ENCODE data around the gene MGAT4B.

Gene MGAT4B

DNA sequence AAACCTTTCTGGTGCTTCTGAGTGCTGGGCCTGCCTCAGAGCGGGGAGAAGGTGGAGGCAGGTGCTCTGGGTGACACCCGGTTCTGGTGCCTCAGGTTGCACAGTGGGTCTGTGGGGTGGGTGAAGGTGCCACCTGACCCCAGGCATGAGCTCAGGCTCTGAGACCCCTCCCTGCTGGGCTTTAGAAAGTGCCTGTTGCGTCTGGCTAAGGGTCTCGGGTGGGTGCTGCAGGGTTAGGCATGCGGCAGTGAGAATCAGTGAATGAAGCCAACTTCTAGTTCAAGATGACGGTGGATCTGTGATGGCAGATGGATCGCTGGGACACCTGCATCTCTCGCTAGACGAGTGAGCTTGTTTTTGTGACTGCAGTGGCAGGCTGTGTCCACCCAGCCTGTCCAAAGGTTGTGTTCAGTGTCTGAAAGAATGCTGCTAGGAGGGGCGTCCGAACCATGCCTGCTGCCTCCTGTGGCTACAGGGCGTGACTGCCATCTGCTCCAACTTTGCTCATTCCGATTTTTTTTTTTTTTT, 19.1 kb upstream of the MGAT4B start:
- DNase-seq, result no peak

DNA sequence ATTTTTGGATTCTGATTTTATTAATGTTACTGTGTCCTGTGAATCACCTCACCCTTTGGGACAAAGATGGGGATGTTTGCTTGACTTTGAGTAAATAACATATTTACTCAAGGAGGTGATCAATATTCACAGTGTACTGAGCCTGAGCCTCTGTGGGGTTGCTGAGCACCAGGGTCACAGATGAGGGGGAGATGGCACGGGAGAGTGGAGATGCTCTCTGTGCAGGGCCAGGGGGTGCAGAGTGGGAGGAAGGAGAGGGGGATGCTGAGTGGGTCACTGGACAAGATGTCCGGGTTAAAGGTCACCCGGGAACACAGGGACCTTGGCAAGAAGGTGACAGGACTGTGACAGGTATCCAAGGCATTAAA, 18.1 kb upstream of the MGAT4B start:
- no peak for DNase-seq

DNA sequence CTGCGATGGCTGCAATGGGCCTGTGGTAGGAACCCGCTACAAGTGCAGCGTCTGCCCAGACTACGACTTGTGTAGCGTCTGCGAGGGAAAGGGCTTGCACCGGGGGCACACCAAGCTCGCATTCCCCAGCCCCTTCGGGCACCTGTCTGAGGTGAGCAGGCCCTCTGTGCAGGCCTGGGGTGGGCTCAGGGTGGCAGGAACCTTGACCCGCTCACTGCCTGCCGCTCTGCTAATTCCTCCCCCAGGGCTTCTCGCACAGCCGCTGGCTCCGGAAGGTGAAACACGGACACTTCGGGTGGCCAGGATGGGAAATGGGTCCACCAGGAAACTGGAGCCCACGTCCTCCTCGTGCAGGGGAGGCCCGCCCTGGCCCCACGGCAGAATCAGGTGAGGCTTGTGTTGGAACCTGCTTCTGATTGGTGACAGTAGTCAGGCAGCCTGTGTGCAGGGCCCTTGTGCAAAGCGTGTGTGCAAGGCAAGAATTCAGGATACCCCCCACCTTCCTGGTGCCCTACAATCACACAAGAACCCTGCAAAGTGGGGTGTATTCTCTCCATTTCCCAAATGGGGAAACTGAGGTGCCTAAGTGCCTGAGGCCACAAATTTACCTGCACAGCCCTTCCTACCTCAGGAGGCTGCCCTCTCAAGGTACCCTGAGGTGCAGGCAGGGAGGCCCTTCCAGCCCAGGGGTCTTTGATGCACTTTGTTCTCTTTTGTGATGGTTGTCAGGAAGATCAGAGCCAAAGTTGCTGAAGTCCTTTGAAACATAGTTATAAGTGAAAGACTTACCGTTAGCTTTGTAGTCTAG, 17.5 kb upstream of the MGAT4B start:
- no peak for DNase-seq

DNA sequence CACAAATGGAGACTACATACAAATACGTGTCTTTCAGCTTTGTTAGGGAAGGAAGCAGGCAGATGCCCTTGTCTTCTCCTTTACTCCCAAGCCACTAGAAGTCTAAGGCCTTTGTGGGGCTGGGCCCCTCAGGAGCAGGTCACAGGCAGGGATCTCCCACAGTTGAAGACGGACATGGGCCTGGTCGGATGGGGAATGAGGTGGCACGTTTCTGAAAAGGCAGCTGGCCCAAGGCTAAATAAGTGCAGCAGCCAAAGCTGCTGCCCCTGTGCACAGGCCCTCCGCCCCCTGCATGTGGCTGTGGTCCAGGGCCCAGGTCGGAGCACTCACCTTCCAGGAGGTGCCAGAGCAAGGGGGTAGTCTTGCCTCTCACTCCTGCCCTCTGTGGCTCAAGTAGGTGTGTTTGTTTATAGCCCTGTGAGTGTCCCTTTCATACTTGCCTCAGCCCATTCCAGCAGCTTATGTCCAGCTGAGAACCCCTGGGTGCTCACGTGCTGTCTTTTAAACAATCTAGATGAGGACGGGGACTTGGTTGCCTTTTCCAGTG, 15.9 kb upstream of the MGAT4B start:
- no peak for DNase-seq

DNA sequence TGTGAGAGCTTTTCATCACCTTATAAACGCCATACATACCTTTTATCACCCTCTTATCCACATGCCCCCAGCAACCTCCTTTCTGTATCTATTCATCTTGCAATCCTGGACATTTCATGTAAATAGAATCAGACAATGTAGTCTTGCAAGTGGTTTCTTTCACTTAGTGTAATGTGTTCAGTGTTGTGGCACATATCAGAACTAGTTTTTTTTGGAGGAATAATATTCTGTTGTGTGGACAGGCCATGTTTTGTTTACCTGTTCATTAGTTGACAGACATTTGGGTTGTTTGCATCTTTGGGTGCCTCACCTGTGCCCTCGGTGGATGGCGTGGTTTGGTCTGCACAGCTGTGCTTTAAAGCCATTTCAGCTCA, 15.4 kb upstream of the MGAT4B start:
- DNase-seq, result no peak

DNA sequence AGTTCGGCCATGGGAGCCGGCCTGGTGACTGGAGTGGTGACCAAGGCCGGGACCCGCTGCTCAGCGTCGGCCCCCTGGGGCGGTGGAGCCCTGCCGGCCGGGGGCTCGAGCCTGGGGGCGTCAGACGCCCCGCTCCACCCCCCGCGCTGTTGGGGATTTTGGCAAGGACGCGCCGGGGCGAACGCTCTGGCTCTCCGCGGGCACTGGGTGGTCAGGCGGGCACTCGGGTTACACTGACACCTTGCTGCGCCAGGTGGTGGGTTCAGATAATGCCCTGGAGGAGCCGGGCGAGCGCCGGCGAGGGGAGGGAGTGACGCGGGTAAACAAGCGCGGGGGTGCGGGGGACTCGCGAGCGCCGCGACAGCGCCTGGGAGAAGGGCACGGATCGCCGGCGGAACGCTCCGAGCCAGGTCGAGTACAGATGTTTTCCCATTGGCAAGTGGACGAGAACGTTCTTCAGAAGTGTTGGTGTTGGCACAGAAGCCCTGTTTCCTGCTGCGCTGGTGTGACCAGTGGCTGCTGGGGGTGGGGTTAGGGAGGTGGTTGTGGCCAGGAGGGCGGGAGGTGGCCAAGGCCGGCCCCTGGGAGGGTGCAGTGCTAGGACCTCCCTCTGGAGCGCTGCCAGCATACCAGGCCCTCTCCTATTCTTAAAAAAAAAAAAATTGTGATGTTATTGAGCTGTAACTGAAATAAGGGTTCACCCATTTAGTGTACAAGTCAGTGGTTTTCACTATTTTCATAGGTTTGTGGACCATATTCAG, 14.8 kb upstream of the MGAT4B start:
- DNase-seq, result peak; percentile 79 to 83

DNA sequence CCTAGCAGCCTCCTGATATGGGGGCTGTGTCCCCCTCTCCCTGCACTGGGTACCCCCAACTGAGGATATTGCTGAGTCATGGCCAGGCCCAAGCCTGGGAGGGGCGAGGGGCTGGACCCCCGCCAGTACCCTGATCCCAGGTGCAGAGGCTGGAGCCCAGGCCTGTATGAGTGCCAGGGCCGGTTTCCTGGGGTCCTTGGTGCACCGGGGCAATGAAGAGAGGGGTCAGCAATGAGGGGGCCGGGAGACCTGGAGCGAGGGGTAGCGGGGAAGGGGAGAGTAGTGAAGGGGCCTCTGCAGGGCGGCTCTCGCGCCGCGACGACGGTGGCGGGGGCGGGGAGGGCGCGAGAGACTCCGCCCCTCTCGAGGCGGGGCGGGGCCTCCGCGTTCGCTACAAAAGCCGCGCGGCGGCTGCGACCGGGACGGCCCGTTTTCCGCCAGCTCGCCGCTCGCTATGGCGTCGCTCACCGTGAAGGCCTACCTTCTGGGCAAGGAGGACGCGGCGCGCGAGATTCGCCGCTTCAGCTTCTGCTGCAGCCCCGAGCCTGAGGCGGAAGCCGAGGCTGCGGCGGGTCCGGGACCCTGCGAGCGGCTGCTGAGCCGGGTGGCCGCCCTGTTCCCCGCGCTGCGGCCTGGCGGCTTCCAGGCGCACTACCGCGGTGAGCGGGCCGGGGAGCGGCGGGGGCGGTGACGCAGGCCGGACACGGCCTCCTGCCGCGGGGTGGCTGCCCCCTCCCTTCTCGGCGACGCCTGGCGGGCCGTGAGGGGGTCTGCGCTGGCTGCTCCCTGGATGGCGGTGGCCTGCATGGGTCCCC, 14.0 kb upstream of the MGAT4B start, which contains the start of gene SQSTM1:
Gene SQSTM1, plus strand, starts transcription at position 423 of the 815 bp plus-strand sequence. Its CDS starts 32 bp downstream, at position 455.
- DNase-seq, result peak; percentile 34 to 42

DNA sequence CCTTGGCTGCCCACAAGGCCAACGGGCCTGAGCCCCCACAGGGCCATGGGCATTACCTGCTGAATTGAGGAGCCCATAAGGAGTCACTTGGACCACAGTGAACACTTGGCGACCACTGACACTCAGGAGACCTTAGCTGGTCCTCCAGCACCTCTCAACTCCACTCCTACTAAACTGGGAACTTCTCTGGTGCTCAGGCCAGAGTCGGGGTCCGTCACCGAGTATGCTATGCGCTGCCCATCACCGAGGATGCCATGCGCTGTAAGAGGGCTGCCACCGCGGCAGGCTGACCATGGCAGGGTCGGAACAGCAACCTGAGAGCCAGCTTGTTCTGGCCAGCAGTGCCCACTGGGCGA, 13.4 kb upstream of the MGAT4B start:
- DNase-seq, result no peak

DNA sequence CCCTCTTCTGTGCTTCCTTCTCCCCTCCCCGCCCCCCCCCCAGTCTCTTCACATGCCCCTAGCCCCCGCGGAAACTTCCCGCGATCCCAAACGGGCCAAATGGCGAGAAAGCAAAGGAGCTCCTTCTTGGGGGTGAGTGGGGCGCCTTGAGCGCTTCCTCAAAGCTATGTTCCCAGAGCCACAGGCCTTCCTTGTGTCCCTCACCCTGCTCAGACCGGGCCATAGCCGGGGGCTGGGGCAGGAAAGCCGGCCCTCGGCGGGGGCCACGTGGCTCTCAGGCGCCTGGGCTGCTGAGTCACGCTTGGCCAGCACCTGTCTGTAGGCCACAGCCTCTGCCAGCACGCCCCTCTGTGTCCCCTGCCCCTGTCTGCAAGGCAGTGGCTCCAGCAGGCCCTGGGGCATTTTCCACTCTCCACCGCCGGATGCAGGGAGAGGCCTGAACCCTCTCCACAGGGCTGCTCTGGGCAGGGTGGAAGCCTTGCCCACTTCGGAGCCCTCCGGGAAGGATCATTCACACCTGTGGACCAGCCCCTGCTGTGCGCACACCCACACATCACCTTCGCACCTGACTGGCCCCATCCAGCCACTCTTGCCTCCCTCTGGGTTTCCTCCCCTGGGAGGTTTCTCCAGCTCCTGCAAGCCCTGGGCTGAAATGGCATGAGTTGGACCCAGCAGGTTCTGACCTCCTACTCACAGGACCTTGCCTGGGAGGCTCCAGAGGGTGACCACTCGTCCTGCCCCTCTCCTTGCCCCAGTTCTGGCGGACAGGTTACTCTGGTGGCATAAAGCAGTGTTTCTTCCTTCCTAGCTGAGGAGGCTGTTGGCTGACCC, 12.8 kb upstream of the MGAT4B start:
- peak in 1 of 2 experiments; percentile 30 for DNase-seq

DNA sequence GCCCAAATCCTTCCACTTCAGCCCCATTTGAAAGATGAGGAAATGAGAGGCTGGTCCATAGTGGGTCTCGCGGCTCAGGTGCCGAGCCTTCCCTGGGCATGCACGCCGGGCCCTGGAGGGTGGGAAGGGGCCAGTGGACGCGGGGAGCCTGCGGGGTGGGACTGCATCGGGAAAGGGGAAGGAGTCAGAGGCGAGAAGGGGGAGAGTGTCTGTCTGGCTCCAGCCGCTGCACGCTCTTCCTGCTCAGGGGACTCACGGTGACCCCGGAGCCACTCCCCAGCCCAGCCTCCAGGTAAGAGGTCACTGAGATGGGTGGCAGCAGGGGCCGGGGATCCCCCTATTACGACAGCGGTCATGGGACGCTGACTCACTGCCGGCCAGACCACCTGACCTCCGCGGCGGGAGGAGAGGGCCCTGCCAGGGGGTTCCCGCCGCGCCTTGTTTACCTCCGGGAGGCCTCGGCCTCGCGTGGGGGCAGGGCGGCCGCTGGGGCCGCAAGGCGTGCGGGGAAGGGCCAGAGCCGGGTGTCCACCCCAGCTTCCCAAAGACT, 12.2 kb upstream of the MGAT4B start:
- DNase-seq, result peak; percentile 77 to 86

DNA sequence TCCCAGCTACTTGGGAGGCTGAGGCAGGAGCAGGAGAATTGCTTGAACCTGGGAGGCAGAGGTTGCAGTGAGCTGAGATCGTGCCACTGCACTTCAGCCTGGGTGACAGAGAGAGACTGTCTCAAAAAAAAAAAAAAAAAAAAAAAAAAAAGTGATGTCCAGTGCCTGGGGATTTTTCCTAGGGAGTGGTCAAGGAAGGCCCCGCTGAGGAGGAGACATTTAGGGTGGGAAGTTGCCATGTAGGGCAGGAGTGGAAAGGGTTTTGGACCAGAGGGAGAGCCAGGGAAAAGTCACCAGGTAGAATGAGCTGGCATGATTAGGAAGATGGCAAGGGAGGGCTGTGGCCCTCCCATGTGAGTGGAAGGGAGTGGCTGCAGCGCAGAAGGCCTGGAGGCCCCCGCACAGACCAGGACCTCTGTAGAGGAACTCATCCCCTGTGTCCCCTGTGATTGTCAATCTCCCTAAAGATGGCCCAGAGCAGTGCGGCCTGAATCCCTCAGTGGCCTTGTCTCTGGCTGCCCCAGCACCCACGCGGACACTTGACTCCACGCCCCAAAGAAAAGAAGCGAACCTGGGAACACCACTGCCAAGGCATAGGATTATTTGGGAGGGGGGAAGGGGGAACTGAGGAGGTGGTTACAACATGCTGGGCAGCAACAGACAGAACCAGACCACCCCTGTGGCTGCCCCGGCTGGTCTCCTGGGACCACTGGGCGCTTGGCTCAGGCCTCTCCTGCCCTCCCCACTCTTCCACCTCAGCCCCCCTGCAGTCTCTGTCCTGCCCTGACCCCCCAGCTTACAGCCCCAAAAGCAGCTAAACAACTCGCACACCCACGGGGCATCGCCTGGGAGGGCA, 11.5 kb upstream of the MGAT4B start:
- DNase-seq, result no peak

DNA sequence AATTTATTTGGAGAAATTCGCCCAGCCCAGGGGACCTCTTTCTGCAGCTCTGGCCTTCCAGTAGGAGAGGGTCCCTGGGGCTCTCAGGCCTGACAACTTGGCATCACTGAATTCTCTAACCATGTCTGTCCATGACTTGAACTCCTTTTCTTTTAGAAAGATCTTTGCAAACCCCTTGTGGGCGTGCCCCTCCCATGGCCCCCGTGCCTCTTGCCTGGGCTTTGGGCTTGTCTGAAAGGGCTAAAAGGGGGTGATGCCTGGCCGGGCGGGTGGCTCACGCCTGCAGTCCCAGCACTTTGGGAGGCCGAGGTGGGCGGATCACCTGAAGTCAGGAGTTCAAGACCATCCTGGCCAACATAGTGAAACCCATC, 10.8 kb upstream of the MGAT4B start:
- DNase-seq, result no peak

DNA sequence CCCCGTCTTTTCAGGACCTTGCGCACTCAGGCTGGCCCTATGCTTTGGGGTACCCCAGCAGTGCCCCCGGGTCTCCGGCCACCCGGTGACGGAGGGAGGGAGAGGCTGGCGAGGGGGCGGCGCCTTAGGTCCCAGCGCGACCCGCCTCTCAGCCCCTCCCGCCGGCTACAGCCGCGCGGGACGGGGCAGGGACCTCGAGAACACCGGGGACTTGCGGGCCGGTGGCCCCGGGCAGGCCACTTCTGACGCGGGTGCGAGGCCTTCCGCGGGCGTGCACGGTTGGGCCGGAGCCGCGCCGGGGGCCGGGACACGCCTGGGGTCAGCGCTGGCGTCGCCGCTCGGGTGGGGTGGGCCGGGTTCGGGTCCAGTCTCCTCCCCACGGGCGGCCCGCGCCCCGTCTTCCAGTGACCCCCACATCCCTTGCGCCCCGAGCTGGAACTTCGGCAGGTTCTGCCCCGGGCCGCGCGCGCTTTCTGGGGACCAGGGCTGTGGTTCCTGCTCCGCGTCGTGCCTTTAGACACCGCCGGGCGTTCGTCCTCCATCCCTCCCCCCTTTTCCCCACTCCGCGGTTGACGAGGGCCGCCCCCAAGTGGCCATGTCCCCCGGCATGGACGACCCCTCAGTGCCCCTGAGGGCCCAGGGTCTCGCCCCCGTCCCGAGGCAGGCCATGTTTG, 10.3 kb upstream of the MGAT4B start:
- no peak for DNase-seq

DNA sequence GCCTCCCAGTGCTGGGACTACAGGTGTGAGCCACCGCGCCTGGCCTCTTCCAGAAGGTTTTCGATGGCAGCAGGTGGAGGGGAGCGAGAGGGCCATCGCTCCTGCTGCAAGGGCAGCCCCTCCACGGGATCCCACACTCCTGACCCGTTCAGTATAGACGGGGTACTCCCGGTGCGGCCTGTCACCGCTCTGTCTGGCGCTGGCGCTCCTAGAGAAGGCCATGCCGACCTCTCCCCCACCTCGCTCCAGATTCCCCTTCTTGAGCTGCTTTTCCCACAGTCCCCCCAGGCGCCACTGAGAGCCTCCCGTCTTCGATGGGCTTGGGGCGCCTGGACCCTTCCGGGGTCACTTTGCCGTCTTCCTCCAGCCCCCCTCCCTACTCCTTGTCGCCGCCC, 9.7 kb upstream of the MGAT4B start:
- DNase-seq, result no peak

DNA sequence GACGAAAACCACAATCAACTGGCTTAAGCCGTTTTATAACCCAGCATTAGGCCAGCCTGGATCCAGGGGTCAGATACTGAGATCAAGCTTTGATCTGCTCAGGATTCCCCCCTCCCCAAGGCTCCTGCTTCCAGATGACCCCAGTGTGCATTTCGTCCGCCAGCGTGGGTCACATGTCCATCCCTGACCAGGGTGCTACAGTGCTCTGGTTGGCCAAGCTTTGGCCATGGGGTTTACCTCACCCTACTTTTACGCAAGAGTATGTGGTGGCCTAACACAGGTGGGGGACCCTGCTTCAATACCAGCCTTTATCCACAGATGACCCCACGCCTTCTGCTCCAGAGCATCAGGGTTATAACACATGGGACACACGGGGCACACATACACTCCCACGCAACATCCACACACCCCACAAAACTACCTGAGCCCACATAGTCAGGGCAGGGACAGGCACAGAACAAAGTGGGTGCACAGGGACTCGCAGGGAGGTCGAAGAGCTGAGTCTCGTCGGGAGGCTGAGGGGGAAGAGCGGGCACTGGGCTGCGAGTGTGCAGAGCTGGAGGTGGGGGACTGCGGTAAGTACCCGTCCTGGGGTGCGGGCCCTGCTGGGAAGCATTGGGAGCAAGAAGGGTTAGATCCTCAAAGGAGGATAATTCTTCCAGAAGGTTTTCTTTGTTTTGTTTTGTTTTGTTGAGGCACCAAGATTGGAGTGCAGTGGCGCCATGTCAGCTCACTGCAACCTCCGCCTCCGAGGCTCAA, 9.0 kb upstream of the MGAT4B start:
- no peak for DNase-seq

DNA sequence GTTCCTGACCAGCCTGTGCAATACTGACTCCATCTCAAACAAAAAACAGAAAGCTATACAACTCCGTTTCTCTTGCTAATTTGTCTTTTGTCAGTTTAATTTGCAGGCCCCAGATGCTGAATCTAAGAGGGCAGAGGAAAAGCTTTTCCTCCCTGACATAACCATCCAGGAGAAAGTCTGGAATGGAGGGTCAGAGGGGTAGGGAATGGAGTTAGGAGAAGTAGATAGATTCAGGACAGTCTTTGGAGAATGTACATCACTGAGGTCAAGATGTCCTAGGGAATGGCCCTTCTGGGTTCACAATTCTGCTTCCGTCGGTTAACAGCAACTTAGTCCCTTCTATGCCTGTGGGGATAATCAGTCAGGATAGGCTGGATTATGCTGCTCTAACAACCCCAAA, 7.4 kb upstream of the MGAT4B start:
- no peak for DNase-seq

DNA sequence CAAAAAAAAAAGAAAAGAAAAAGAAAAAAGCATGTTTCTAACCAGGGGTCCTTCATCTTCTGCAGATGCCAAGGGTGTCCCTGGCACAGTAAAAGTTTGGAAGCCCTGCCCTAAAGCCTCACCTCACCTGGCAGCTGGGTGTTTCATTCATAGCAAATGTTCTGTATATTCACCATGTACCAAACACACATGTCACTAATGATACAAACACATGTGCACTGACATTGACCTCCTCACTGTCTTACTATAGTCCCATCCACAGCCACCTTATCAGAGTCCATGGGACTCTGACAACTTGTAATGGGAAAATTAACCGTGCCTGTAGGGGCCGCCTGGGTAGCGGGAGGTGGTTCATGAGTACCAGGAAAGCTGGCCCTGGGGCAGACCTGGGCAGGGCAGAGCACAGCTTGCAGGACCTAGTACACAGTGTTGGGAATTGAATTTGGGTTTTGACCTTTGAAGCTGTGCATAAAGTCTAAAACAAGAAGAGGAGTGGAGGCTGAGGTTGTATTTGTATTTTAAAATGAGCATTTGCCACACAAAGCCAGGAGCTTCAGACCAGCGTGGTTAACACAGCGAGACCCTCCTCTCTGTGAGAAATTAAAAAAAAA, 6.4 kb upstream of the MGAT4B start:
- no peak for DNase-seq

DNA sequence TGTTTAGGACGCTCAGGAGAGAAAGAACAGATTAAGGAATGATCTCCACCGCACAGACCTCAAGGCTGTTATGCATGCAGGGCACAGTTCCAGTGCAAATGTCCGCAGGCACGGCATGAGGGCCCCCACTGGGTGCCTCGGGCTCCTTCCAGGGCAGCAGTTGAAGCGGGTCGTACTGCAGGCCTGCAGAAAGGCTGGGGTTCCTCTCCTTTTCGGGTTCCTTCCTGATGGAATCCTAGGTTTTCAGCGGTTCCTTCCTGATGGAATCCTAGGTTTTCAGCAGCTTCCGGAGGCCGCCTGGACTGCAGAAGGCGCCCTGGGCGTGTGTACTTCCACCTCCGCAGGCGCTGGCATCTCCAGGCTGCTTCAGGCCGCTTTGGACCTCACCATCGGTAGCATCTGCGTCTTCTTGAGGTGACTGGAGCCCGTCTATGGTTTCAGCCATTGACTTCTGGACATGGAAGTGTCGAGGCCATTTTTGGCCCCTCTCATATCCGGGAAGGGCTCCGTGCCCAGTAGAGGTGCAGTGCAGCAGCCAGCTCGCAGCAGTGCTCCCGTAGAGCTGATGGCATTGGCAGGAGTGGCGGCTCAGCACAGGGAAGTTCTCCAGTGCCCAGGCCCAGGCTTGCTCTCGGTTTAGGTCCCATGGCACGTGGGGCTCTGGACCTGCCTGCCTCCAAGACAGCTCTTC, 5.6 kb upstream of the MGAT4B start:
- no peak for DNase-seq

Measured in AML-193 (cell line).